ENCODE measurements around the gene KRTAP5-9.

The KRTAP5-9 gene

GRCh38 chr11:71542879-71543777 lies 5.1 kb upstream of the KRTAP5-9 start:
- TF ChIP-seq CTCF (IDR thresholded peaks at IDR 0.05; ENCODE audit: poor library complexity, severe bottlenecking), result no peak
- DNase-seq (ENCODE audit: low spot score) (no peak), ATAC-seq (ENCODE audit: low read depth) (no peak)
- no peaks in the 10 kb centered on the region for H3K4me1 ChIP-seq (ENCODE audit: insufficient read depth, poor library complexity, severe bottlenecking)
- no peak overlapping the region for H3K27ac ChIP-seq (ENCODE audit: poor library complexity, severe bottlenecking)
- H3K9me3 ChIP-seq (ENCODE audit: severe bottlenecking), result peaks cover 2% of the 10 kb centered on the region
- H3K36me3 ChIP-seq (ENCODE audit: low read depth), result no peaks in the 10 kb centered on the region
- no peaks in the 10 kb centered on the region for H3K27me3 ChIP-seq (ENCODE audit: insufficient read depth, poor library complexity, severe bottlenecking)
- no peak overlapping the region for H3K4me3 ChIP-seq (ENCODE audit: severe bottlenecking)

GRCh38 chr11:71543866-71544265 lies 4.4 kb upstream of the KRTAP5-9 start:
- Histone ChIP-seq H3K9me3 (ENCODE audit: severe bottlenecking) (peaks cover 2% of the 10 kb centered on the region), H3K4me3 (ENCODE audit: severe bottlenecking) (no peak overlapping the region), H3K27ac (ENCODE audit: poor library complexity, severe bottlenecking) (no peak overlapping the region), H3K4me1 (ENCODE audit: insufficient read depth, poor library complexity, severe bottlenecking) (no peaks in the 10 kb centered on the region), H3K36me3 (ENCODE audit: low read depth) (no peaks in the 10 kb centered on the region), H3K27me3 (ENCODE audit: insufficient read depth, poor library complexity, severe bottlenecking) (no peaks in the 10 kb centered on the region)
- DNase-seq (ENCODE audit: low spot score) (no peak), ATAC-seq (ENCODE audit: low read depth) (no peak)
- no peak for TF ChIP-seq CTCF (IDR thresholded peaks at IDR 0.05; ENCODE audit: poor library complexity, severe bottlenecking)

- H3K36me3 ChIP-seq (ENCODE audit: low read depth), result no peaks in the 10 kb centered on the region
- H3K27ac ChIP-seq (ENCODE audit: poor library complexity, severe bottlenecking), result no peak overlapping the region
- H3K9me3 ChIP-seq (ENCODE audit: severe bottlenecking), result peaks cover 2% of the 10 kb centered on the region
- no peak for DNase-seq (ENCODE audit: low spot score)
- H3K27me3 ChIP-seq (ENCODE audit: insufficient read depth, poor library complexity, severe bottlenecking), result no peaks in the 10 kb centered on the region
- H3K4me1 ChIP-seq (ENCODE audit: insufficient read depth, poor library complexity, severe bottlenecking), result no peaks in the 10 kb centered on the region
- no peak for TF ChIP-seq CTCF (IDR thresholded peaks at IDR 0.05; ENCODE audit: poor library complexity, severe bottlenecking)
- no peak for ATAC-seq (ENCODE audit: low read depth)
- no peak overlapping the region for H3K4me3 ChIP-seq (ENCODE audit: severe bottlenecking)
These were observed 3.5 kb upstream of the KRTAP5-9 start for GRCh38 chr11:71544525-71545214.

GRCh38 chr11:71545405-71545966 lies 2.7 kb upstream of the KRTAP5-9 start:
- H3K4me1 ChIP-seq (ENCODE audit: insufficient read depth, poor library complexity, severe bottlenecking), result no peaks in the 10 kb centered on the region

More at GRCh38 chr11:71545405-71545966, 2.7 kb upstream of the KRTAP5-9 start:
- Histone ChIP-seq H3K9me3 (ENCODE audit: severe bottlenecking) (peaks cover 2% of the 10 kb centered on the region), H3K27ac (ENCODE audit: poor library complexity, severe bottlenecking) (no peak overlapping the region), H3K27me3 (ENCODE audit: insufficient read depth, poor library complexity, severe bottlenecking) (no peaks in the 10 kb centered on the region), H3K4me3 (ENCODE audit: severe bottlenecking) (no peak overlapping the region), H3K36me3 (ENCODE audit: low read depth) (no peaks in the 10 kb centered on the region)
- no peak for TF ChIP-seq CTCF (IDR thresholded peaks at IDR 0.05; ENCODE audit: poor library complexity, severe bottlenecking)
- no peak for DNase-seq (ENCODE audit: low spot score)
- ATAC-seq (ENCODE audit: low read depth), result no peak

Data from RWPE2 (cell line).